ENCODE measurements around the gene MGAM2.

MGAM2 gene

GRCh38 chr7:142138996-142139395 is 27.5 kb downstream of the MGAM2 start:
- intact Hi-C loops (cut with DNase I; ENCODE audit: low total_unique reads): no loop called here
- Histone ChIP-seq H3K4me1 (no peaks in the 10 kb centered on the region), H3K27me3 (no peaks in the 10 kb centered on the region), H3K9me3 (no peaks in the 10 kb centered on the region), H3K4me3 (no peak overlapping the region), H3K27ac (no peak overlapping the region), H3K36me3 (no peaks in the 10 kb centered on the region)
- no peak for DNase-seq
- TF ChIP-seq CTCF (IDR thresholded peaks at IDR 0.05): no peak

- intact Hi-C loops (cut with DNase I; ENCODE audit: low total_unique reads): loop anchor here (10.0 kb wide), 1 partner anchor 1995 kb away; no protein-coding TSS in a partner anchor
- Histone ChIP-seq H3K4me3 (no peak overlapping the region), H3K27ac (no peak overlapping the region), H3K36me3 (no peaks in the 10 kb centered on the region), H3K27me3 (no peaks in the 10 kb centered on the region), H3K9me3 (no peaks in the 10 kb centered on the region), H3K4me1 (no peaks in the 10 kb centered on the region)
- TF ChIP-seq CTCF (IDR thresholded peaks at IDR 0.05): no peak
- no peak for DNase-seq
These were observed 28.3 kb downstream of the MGAM2 start for GRCh38 chr7:142139597-142140400.

- DNase-seq: no peak
- H3K9me3 ChIP-seq: no peaks in the 10 kb centered on the region
- no peaks in the 10 kb centered on the region for H3K27me3 ChIP-seq
- intact Hi-C loops (cut with DNase I; ENCODE audit: low total_unique reads): loop anchor here (10.0 kb wide), 1 partner anchor 1994 kb away; no protein-coding TSS in a partner anchor
- H3K4me3 ChIP-seq: no peak overlapping the region
- no peaks in the 10 kb centered on the region for H3K36me3 ChIP-seq
- no peak overlapping the region for H3K27ac ChIP-seq
- H3K4me1 ChIP-seq: no peaks in the 10 kb centered on the region
- no peak for TF ChIP-seq CTCF (IDR thresholded peaks at IDR 0.05)
These were observed 29.0 kb downstream of the MGAM2 start for GRCh38 chr7:142140401-142140959.

- no peak for TF ChIP-seq CTCF (IDR thresholded peaks at IDR 0.05)
- Histone ChIP-seq H3K27me3 (no peaks in the 10 kb centered on the region), H3K4me3 (no peak overlapping the region), H3K4me1 (no peaks in the 10 kb centered on the region), H3K9me3 (no peaks in the 10 kb centered on the region), H3K27ac (no peak overlapping the region), H3K36me3 (no peaks in the 10 kb centered on the region)
- intact Hi-C loops (cut with DNase I; ENCODE audit: low total_unique reads): loop anchor here (10.0 kb wide), 1 partner anchor 1992 kb away; no protein-coding TSS in a partner anchor
- no peak for DNase-seq
These were observed 31.2 kb downstream of the MGAM2 start for GRCh38 chr7:142142702-142143101.

- no peak for TF ChIP-seq CTCF (IDR thresholded peaks at IDR 0.05)
- no peak for DNase-seq
- Histone ChIP-seq H3K4me3 (no peak overlapping the region), H3K27me3 (no peaks in the 10 kb centered on the region), H3K4me1 (no peaks in the 10 kb centered on the region), H3K27ac (no peak overlapping the region), H3K36me3 (no peaks in the 10 kb centered on the region), H3K9me3 (no peaks in the 10 kb centered on the region)
- intact Hi-C loops (cut with DNase I; ENCODE audit: low total_unique reads): loop anchor here (10.0 kb wide), 1 partner anchor 1989 kb away; no protein-coding TSS in a partner anchor
These were observed 34.6 kb downstream of the MGAM2 start for GRCh38 chr7:142146124-142146523.
